ENCODE data around the gene NUP214. TPM values are rescaled to one million over a fixed set of nuclear protein-coding genes. Genes with fewer than 3 reads are reported as not detected.
"Not testable (repeated sequence)": the region's sequence is repeated elsewhere in the genome, so short reads cannot be mapped to it uniquely, and the experiment has no call there.

Gene NUP214
- total RNA-seq, 1 experiment from 2014 or later, result 52.3 TPM

DNA sequence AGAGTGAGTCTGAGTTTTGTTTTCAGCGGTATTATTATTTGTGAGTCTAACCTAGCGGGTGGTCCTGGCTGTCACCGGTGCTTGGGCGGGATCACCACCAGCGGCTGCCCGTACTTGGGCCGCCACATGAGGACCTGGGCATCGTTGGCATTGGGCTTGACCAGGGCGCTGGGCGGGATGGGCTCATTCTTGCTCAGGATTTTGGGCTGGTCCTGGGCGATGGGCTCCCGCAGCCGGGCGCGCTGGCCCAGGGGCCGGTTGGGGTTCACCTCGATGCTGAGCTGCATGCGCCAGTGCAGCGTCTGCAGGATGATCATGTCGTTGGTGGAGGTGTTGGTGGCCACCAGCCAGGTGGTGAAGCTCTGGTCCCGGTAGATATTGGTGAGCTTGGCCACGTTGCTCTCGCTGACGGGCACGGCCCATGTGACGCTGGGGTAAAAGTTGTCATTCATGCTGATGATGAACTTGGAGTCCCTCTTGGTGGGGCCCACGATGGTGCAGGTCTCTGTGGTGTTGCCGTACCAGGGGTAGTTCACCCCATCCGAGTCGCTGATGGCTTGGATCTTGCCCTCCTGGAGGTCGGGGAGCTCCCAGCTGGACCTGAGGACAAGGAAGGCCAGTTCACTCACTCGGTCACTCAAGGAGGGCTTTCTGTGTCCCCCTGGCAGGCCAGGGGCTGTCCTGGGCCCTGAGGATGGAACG, 135.5 kb downstream of the NUP214 start:
- TF ChIP-seq, protein P1, sequence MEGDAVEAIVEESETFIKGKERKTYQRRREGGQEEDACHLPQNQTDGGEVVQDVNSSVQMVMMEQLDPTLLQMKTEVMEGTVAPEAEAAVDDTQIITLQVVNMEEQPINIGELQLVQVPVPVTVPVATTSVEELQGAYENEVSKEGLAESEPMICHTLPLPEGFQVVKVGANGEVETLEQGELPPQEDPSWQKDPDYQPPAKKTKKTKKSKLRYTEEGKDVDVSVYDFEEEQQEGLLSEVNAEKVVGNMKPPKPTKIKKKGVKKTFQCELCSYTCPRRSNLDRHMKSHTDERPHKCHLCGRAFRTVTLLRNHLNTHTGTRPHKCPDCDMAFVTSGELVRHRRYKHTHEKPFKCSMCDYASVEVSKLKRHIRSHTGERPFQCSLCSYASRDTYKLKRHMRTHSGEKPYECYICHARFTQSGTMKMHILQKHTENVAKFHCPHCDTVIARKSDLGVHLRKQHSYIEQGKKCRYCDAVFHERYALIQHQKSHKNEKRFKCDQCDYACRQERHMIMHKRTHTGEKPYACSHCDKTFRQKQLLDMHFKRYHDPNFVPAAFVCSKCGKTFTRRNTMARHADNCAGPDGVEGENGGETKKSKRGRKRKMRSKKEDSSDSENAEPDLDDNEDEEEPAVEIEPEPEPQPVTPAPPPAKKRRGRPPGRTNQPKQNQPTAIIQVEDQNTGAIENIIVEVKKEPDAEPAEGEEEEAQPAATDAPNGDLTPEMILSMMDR (IDR thresholded peaks at IDR 0.05; ENCODE audit: insufficient read depth in 1 of 2, low read depth in 1 of 2, low read length in 1 of 2, severe bottlenecking in 1 of 2, unreplicated experiment in 1 of 2), result no peak
- H3K36me3 Mint-ChIP-seq (ENCODE audit: insufficient read depth, unreplicated experiment), result peaks cover 4% of the 10 kb centered on the region
- H3K27me3 ChIP-seq (replicated peaks; ENCODE audit: control insufficient read depth, insufficient read depth, low read length), result no peaks in the 10 kb centered on the region
- no peak overlapping the region for H3K4me3 ChIP-seq (ENCODE audit: low read depth, low read length)
- BruUV-seq (replicated peaks), result no TSS peak
- no peaks in the 10 kb centered on the region for H3K27me3 Mint-ChIP-seq (ENCODE audit: insufficient read depth, unreplicated experiment)
- H3K36me3 ChIP-seq (ENCODE audit: control insufficient read depth, insufficient read depth, low read length), result no peaks in the 10 kb centered on the region
- no peaks in the 10 kb centered on the region for H3K4me1 Mint-ChIP-seq (ENCODE audit: low read depth, unreplicated experiment)
- H3K4me3 Mint-ChIP-seq (ENCODE audit: unreplicated experiment), result no peak overlapping the region
- H3K9me3 Mint-ChIP-seq (ENCODE audit: unreplicated experiment), result no peaks in the 10 kb centered on the region
- H3K9me3 ChIP-seq, result no peaks in the 10 kb centered on the region
- CTCF ChIA-PET, result no interaction called here
- H3K27ac Mint-ChIP-seq (ENCODE audit: unreplicated experiment), result no peak overlapping the region
- intact Hi-C loops (cut with micrococcal nuclease; ENCODE audit: unreplicated experiment), result no loop called here
- H3K4me1 ChIP-seq, result no peaks in the 10 kb centered on the region
- no peak for DNase-seq
- POLR2A ChIA-PET, result no interaction called here

DNA sequence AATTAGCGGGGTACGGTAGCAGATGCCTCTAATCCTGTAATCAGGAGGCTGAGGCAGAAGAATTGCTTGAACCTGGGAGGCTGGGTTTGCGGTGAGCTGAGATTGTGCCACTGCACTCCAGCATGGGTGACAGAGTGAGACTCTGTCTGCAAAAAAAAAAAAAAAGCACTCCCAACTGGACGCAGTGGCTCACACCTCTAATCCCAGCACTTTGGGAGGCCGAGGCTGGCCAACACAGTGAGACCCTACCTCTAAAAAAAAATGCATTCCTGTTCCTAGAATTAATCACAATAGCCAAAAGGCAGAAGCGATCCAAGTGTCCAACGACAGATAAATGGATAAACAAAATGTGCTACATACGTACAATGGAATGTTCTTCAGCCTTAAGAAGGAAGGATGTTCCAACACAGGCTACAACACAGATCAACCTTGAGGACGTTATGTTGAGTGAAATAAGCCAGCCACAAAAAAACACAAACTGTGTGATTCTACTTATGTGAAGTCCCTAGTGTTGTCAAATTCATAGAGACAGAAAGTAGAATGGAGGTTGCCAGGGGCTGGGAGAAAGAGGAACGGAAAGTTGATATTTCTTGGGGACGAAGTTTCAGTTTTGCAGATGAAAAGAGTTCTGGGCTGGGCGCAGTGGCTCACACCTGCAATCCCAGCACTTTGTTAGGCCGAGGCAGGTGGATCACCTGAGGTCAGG, 137.1 kb downstream of the NUP214 start:
- BruUV-seq (replicated peaks), result no TSS peak
- Histone ChIP-seq H3K4me3 (ENCODE audit: low read depth, low read length) (no peak overlapping the region), H3K9me3 (no peaks in the 10 kb centered on the region), H3K27me3 (replicated peaks; ENCODE audit: control insufficient read depth, insufficient read depth, low read length) (no peaks in the 10 kb centered on the region), H3K4me1 (no peaks in the 10 kb centered on the region), H3K36me3 (ENCODE audit: control insufficient read depth, insufficient read depth, low read length) (no peaks in the 10 kb centered on the region)
- Mint-ChIP-seq H3K27me3 (ENCODE audit: insufficient read depth, unreplicated experiment) (no peaks in the 10 kb centered on the region), H3K36me3 (ENCODE audit: insufficient read depth, unreplicated experiment) (peaks cover 4% of the 10 kb centered on the region), H3K4me3 (ENCODE audit: unreplicated experiment) (no peak overlapping the region), H3K9me3 (ENCODE audit: unreplicated experiment) (no peaks in the 10 kb centered on the region), H3K27ac (ENCODE audit: unreplicated experiment) (no peak overlapping the region), H3K4me1 (ENCODE audit: low read depth, unreplicated experiment) (no peaks in the 10 kb centered on the region)
- CTCF ChIA-PET, result interaction anchor here (0.6 kb wide), 1 partner anchor 27 kb away, joined by 3 read pairs; no protein-coding TSS in a partner anchor
- TF ChIP-seq, protein P1 (IDR thresholded peaks at IDR 0.05; ENCODE audit: insufficient read depth in 1 of 2, low read depth in 1 of 2, low read length in 1 of 2, severe bottlenecking in 1 of 2, unreplicated experiment in 1 of 2), result no peak
- intact Hi-C loops (cut with micrococcal nuclease; ENCODE audit: unreplicated experiment), result no loop called here
- no peak for DNase-seq
- POLR2A ChIA-PET, result no interaction called here

DNA sequence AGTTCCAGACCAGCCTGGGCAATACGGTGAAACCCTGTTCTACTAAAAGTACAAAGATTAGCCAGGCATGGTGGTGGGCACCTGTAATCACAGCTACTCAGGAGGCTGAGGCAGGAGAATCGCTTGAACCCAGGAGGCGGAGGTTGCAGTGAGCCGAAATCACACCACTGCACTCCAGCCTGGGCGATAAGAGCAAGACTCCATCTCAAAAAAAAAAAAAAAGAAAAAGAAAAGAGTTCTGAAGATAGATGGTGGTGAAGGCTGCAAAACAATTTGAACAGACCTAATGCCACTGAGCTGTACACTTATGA, 137.6 kb downstream of the NUP214 start:
- H3K36me3 ChIP-seq (ENCODE audit: control insufficient read depth, insufficient read depth, low read length); DNase-seq; H3K4me3 ChIP-seq (ENCODE audit: low read depth, low read length); H3K36me3 Mint-ChIP-seq (ENCODE audit: insufficient read depth, unreplicated experiment); intact Hi-C loops (cut with micrococcal nuclease; ENCODE audit: unreplicated experiment); H3K4me3 Mint-ChIP-seq (ENCODE audit: unreplicated experiment); H3K27me3 Mint-ChIP-seq (ENCODE audit: insufficient read depth, unreplicated experiment); H3K9me3 Mint-ChIP-seq (ENCODE audit: unreplicated experiment); POLR2A ChIA-PET; H3K27ac Mint-ChIP-seq (ENCODE audit: unreplicated experiment); BruUV-seq (replicated peaks); H3K9me3 ChIP-seq; H3K4me1 Mint-ChIP-seq (ENCODE audit: low read depth, unreplicated experiment); H3K27me3 ChIP-seq (replicated peaks; ENCODE audit: control insufficient read depth, insufficient read depth, low read length); H3K4me1 ChIP-seq; CTCF ChIA-PET: not testable (repeated sequence)
